SU-DHL-6 (cell line): ENCODE measurements around the gene UBE4B.

Experiments used
- CTCF ChIP-seq: fragments of 200-600 bp; sonication (generic); IDR thresholded peaks from one replicate; pipeline ENCODE4 v1.5.1; 2017; ENCODE audit warnings: antibody characterized with exemption, mild to moderate bottlenecking, low read length, moderate library complexity; ENCODE audit not compliant: insufficient read depth, poor library complexity, severe bottlenecking
- EZH2phosphoT487 ChIP-seq: fragments of 200-600 bp; sonication (generic), shearing (Covaris generic); conservative IDR thresholded peaks from 2 replicates; pipeline ENCODE4 v1.6.1; 2018; ENCODE audit warnings: mild to moderate bottlenecking, antibody characterized with exemption, low read length, moderate library complexity, mixed read lengths

GRCh38 chr1:10128101-10128765, 95.5 kb downstream of the UBE4B start:
- TF ChIP-seq CTCF: no peak
- no peak for TF ChIP-seq EZH2phosphoT487
